GM21390 (cell line): ENCODE results near the gene RAPGEF3.
A peak's percentile ranks its signal among the peaks of the same experiment; 100 is the strongest.

Source experiments
- ATAC-seq: cut with Tn5 transposase; IDR thresholded peaks from one replicate; pipeline ENCODE4 v1.9.1; 2021; ENCODE audit not compliant: unreplicated experiment

RAPGEF3 gene

DNA sequence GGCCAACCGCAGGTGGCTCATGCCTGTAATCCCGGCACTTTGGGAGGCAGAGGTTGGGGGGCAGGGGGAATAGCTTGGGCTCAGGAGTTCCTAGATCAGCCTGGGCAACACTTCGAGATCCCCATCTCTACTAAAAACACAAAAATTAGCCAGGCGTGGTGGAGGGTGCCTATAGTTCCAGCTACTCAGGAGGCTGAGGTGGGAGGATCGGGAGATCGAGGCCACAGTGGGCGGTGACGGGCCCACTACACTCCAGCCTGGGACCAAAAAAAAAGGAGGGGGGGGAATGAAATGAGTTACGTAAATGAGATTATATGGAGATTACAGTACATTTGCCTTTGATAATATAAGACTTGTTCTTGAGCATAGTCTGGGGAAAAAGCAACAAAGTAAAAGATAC, 54.0 kb downstream of the RAPGEF3 start:
- no peak for ATAC-seq

DNA sequence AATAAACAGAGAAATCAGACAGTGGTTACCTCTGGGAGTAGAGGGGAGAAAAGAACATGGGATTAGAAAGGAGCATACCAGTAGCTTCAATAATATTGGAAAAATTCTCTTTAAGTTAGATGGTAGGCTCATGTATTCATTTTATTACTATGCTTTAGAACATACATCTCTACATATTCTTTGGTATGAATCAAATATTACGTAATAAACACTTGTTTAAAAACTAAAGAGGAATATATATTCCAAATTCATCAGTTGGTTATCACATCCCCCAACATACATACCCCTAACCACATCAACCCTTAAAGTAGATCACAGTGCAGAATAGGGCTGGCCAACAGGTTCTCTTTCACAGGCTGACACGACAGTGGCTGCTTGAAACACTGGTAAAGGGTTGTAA, 58.4 kb downstream of the RAPGEF3 start:
- ATAC-seq = no peak

DNA sequence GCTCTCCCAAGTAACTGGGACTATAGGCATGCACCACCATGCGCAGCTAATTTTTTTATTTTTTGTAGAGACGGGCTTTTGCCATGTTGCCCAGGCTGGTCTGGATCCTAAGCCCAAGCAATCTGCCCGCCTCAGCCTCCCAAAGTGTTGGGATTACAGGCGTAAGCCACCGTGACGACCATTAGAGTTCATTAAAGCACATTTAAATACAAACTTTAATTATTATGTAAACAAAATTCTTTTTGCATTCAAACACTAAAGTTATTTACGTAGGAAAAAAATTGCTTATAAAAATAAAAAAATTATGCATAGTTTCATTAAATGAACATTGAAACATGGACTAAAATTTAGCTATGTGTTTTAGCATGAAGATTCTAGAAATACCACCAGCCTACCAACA, 60.0 kb downstream of the RAPGEF3 start:
- no peak for ATAC-seq

DNA sequence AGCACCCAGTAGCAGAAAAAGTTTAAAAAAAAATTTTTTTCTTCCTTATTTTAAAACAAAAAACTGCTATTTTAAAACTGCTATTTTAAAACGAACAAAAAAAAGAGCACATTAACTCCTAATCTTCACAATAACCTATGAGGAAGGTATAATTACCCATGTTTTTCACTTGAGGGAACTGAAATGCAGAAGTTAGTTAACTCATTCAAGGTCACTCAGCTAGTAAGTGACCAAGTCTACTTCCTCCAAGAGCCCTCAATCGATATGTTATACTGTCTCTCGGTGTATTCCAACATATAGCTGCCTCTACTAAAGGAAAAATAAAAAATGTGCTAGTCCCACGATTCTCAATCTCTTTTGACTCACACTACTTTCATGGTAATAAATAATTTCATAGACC, 60.6 kb downstream of the RAPGEF3 start:
- no peak for ATAC-seq

DNA sequence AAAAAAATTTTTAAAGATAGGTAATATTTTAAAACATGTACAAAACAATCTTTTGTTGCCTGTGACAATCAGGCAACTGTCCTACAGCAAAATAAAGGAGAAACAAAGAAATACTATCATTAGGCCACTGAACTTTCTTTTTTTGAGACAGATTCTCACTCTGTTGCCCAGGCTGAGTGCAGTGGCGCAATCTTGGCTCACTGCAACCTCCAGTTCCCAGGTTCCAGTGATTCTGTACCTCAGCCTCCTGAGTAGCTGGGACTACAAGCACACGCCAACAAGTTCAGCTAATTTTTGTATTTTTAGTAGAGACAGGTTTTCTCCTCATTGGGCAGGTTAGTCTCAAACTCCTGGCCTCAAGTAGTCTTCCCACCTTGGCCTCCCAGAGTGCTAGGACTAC, 69.5 kb downstream of the RAPGEF3 start:
- ATAC-seq = no peak

DNA sequence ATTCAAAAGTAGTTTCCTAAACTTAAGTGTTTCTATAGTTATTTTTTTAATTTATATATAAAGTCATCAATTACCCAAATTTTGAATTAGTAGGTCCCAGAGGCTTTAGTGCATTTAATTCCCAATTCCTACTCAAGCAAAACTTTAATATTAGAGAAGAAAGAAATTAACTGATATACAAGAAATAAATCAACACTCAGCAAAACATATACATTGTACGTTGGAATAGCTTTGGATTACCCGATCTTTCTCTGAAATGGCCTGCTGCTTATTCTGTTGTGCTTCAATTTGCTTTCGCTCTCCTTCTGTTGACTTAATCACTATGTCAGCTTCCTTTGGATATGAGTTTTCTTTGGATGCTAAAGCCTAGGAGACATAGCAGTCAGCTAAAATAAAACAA, 71.0 kb downstream of the RAPGEF3 start:
- ATAC-seq = no peak

DNA sequence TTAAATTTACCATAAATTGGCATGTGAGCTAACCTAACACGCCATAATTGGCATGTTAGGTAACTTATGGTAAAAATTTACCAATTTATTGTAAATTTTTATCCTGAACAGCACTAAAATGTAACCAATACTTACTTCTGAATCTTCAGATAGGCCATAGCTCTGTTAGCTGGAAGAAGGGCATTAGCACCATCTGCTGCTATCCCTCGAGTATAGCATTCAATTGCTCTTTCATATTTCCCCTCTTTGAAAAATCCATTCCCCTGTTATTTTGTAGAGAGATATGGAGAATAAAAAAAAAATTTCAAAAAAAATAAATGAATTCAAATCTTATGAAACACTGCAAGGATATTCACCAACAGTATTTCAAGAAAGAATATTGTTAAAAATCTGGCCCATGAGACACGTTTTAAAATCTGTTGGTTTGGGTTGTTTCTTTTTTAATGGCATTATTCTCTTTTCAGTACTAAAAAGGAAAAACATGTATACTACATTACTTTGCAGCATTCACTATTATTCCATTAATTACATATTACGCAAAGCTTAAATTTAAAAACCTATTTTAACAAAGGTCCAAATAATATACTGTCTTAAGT, 71.9 kb downstream of the RAPGEF3 start:
- ATAC-seq = peak; percentile 54
